Ureter (tissue), 1 donor: ENCODE measurements around the gene PSORS1C1. TPM values are rescaled to one million over a fixed set of nuclear protein-coding genes. Genes with fewer than 3 reads are reported as not detected.
"Not testable (repeated sequence)": the region's sequence is repeated elsewhere in the genome, so short reads cannot be mapped to it uniquely, and the experiment has no call there.

ENCODE experiments used
- DNase-seq: peaks from one replicate; pipeline ENCODE4 v3.0.0-alpha.2; 2020; ENCODE audit warnings: low spot score
- total RNA-seq: library from RNA; stranded (reverse); gene quantifications from one replicate; pipeline ENCODE4 v1.2.4, GENCODE V29; 2023
- donor health status: DM: yes; HTN: yes; CAD: no.

PSORS1C1 gene, protein sequence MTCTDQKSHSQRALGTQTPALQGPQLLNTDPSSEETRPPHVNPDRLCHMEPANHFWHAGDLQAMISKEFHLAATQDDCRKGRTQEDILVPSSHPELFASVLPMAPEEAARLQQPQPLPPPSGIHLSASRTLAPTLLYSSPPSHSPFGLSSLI
- total RNA-seq = 0.10 TPM

DNA sequence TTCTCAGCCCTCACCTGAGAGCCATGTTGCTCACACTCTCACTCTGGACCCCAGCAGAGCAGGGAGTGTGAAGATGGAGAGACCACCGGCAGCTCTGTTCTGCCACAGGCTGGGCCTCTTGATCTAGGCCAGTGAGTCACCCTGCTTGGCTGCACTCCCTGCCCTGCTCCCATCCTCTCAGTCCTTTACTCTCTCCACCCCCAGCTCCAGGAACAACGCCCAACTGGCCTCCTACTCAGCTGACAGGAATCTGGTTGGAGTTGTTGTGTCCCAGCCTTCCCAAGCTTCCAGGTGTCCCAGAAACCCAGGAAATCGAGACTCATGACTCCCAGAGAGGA, at the start of gene PSORS1C1:
Gene PSORS1C1 (plus strand): TSS at position 260 of the 338 bp plus-strand sequence. CDS start 14,833 bp downstream, outside the sequence.
- peak; percentile 69 for DNase-seq

DNA sequence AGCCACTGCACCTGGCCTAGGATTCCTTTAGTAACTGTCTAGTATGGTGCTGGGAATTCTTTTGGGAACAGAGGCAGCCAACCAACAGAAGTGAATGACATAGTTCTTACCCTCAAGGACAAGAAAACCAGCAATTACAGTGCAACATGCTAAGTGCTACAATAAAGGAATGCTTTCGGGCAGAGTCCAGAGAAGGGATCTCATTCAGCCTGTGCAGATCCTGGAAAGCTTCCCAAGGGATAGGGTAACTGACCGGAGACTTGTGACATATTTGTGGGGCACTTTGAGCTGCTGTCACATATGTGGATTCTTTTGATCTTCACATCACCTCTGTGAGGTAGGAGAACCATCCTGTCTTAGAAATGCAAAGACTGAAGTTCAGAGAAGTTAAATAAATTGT, 49.0 kb upstream of the PSORS1C1 start:
- DNase-seq = no peak

- not testable (repeated sequence) for DNase-seq
Observed at GRCh38 chr6:31067028-31067427, 47.6 kb upstream of the PSORS1C1 start.

- not testable (repeated sequence) for DNase-seq
Observed at GRCh38 chr6:31067891-31068668, 46.5 kb upstream of the PSORS1C1 start.

DNA sequence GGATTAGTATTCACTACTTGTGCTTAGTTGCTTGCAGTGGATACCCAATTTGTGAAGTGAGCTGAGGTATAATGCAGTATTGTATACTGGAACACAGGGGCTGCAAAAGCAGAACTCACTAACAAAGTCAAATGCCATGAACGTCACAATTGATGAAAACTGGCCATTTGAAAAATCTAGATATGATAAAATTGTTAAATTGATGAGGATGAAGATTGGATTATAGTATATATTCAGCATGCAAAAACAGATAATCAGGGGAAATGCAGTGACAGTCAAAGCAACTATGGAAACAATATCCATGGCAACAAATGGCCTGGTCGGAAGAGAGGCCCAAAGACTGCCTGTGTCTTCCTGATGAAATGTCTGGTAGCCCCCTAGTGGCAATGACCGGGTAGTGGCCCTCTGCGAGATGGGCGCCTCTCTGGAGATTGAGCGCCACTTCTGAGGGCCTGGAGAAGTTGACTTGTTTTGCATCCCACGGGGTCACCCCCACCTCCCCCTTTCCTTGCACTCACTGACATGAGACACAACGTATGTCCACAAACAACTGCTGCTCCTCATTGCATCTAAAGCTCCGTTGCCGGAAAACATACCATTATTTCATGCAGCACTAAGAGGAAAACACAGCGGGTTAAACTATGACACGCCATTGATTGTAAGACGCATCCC, 45.8 kb upstream of the PSORS1C1 start:
- DNase-seq = peak; percentile 81

DNA sequence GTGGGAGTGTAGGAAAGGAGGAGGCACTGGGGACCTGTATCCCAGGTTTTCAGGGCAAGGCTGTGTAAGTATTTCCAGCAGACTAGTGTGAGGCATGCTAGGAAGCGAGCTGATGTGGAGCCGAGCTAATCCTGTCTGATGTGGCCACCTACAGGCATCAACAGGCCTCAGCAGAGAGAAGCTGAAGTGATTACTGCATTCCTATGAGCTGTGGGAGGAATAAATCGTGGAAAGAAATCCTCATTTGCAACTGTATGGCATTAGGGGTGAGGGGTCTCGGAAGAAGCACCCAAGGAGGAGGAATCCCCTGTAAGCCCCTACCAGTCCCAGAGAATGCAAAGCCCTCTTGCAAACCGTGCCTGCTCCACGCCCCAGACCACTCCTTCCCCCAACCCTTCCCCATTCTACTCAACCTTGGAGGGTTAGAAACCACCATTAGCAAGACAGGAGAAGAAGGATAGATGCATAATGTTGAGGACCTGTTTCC, 43.8 kb upstream of the PSORS1C1 start:
- peak; percentile 60 for DNase-seq

DNA sequence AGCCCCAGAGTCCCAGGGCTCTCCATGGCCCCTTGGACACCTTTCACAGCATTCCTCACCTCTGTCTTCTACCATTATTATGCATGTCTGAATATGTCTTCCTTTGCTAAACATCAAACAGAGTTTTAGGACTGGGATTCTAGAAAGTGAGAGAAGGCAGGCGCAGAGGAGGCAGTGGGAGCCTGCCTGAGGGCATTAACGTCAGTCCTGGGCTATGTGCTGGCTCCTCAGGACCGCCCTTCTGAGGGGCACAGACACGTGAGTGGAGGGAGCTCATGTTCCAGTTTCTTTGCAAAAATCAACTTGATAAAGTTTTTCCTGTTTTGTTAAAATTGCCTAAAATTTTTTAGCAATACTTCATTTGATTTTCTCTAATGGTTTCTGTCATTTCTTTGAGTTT, 40.2 kb upstream of the PSORS1C1 start:
- no peak for DNase-seq

DNA sequence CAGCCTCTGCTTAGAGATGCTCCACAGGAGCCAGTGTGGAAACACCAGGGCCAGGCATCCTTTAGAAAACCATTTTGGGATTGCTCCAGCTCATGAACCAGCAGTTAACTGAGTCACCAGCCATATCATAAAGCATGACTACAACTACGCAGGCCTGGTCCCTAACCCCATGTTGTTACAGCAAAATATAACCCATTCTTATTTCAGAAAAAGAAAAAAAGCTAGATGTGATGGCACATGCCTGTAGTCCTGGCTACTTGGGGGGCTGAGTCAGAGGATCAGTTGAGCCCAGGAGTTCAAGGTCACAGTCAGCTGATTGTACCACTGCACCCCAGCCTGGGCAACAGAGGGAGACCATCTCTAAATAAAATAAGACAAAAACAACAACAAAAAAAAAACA, 39.1 kb upstream of the PSORS1C1 start:
- no peak for DNase-seq

GRCh38 chr6:31076611-31077010, 38.0 kb upstream of the PSORS1C1 start:
- DNase-seq = no peak

GRCh38 chr6:31079656-31080261, 34.8 kb upstream of the PSORS1C1 start:
- DNase-seq = peak; percentile 76

- DNase-seq = no peak
Observed at GRCh38 chr6:31081872-31082271, 32.7 kb upstream of the PSORS1C1 start.

DNA sequence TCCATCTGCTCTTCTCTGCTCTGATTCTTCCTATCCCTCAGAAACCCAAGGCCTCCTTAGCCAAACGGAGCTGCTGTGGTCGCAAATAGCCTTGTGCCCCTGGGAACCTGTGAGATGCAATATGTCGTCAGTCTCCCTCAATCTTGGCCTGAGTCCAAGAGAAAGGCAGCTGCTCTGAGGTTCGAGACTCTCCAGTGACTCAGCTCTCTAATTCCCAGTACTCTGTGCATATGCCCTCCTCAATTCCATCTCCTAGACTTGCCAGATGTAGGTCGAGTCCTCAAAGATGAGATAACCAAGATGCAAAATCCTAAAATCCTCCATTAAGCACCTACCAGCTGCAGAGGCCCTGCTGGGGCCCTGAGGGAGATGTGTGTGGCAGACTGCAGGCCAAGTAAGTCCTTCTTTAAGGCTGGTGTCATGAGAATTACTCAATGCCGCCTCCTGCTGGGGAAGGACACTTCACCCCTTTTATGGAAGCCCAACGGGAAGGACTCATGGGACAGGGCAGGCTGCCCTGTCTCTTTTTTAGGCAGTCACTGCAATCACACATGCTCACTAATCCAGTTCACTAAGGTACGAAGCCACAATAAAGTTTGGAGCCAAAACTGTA, 30.8 kb upstream of the PSORS1C1 start:
- DNase-seq = no peak

- DNase-seq = no peak
Observed at GRCh38 chr6:31086788-31087440, 27.7 kb upstream of the PSORS1C1 start.

DNA sequence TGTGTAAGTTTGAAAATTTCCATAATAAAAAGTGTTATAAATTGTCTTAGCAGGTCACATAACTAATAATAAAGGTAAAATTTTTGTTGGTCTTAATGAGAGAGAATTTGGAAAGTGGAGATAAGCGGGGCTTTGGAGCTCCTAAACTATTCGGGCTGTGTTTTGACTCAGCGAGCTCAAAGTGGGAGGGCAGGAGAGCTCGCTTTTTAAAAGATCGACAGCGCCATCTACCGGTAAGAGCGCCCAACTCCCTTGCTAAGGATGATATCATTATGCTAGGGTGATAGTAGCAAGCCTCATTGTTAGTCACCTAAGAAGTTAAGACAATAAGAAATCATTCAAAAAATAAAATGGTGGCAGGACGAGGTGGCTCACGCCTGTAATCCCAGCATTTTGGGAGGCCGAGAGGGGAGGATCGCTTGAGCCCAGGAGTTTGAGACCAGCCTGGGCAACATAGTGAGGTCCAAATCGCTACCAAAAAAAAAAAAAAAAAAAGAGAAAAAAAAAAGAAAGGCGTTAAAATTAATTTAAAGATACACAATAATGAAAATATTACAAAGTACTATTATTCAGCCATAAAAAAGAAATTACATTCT, 27.0 kb upstream of the PSORS1C1 start:
- DNase-seq = peak; percentile 86

GRCh38 chr6:31090275-31090972, 24.2 kb upstream of the PSORS1C1 start:
- no peak for DNase-seq

GRCh38 chr6:31090973-31091364, 23.6 kb upstream of the PSORS1C1 start:
- no peak for DNase-seq

DNA sequence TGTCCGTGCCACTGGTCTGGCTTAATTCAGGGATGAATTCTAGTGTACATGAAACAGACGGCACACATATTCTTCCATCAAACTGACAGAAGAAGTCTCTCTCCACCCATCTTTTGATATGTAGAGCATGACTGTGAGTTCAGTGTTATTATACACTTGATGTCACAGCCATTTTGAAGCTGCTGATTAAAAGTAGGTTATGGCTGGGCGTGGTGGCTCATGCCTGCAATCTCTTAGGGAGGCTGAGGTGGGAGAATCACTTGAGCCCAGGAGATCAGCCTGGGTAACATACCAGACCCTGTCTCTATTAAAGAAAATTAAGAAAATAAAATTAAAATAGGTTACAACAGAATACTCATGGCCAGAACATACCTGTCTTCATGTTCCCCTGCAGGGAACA, 22.9 kb upstream of the PSORS1C1 start:
- DNase-seq = no peak

- DNase-seq = no peak
Observed at GRCh38 chr6:31092238-31092637, 22.4 kb upstream of the PSORS1C1 start.

DNA sequence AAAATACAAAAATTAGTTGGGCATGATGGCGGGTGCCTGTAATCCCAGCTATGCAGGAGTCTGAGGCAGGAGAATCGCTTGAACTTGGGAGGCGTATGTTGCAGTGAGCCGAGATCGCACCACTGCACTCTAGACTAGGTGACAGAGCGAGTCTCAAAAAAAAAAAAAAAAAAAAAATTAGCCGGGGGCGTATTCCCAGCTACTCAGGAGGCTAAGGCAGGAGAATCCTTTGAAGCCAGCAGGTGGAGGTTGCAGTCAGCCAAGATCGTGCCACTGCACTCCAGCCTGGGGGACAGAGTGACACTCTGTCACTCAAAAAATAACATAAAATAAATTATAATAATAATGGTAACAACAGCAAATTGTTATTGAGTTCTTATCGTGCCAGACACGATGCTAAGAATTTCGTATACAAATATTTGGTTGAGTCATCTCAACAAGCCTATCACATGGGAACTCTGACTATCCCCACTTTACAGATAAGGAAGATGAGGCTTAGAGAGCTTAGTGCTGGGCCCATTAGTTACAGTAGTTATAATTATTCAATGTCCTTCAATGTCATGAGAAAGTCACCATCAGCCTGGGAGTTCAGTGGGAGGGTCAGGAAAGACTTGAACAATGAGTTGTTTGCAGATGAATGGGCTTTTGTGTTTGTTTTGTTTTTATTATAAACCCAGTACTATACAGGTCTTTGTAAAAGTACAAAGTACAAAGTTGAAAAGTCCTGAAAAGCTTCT, 21.7 kb upstream of the PSORS1C1 start:
- no peak for DNase-seq

DNA sequence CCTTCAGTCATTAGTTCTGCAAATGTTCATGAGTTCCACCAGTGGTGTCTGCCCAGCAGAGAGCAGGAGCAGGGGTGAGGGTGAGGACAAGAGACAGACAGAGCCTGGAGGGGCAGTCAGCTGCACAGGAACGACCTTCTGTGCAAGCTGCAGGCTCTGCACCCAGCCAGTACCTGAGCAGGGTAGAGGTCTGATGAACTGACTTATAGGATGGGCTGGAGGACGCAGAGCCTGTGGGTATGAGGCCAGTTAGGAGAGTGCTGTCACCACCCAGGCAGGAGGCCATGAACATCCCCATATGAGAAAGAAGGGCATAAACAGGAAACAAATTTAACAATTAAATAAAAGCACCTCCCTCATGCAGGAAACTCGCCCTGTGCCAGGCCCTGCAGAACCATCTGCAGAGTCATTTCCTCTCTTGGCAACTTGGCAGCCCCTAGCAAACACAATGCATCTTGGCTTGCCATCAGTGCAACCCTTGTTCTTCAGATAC, 20.2 kb upstream of the PSORS1C1 start:
- DNase-seq = no peak
